Activated CD4-positive, alpha-beta T cell treated with anti-CD3 and anti-CD28 coated beads for 36 hours (primary cell): ENCODE data around the gene GPR87. TPM values are rescaled to one million over a fixed set of nuclear protein-coding genes. Genes with fewer than 3 reads are reported as not detected.

Experiments
- ATAC-seq: fragments of 200-7000 bp; cut with Tn5 transposase; one replicate; pipeline ENCODE4 v1.10.0; 2021; ENCODE audit warnings: mild to moderate bottlenecking, moderate library complexity
- CTCF ChIA-PET: fragments of 350-600 bp; sonication (Branson Sonifier 250); formaldehyde crosslinking; loops from one replicate; lab custom pipeline; 2021; ENCODE audit warnings: antibody characterized with exemption; lab: Charles Lee
- POLR2A ChIA-PET: fragments of 350-600 bp; sonication (Branson Sonifier 250); formaldehyde crosslinking; loops from one replicate; lab custom pipeline; 2021; ENCODE audit warnings: antibody characterized with exemption, inconsistent platforms; lab: Charles Lee
- DNase-seq: peaks from one replicate; pipeline ENCODE4 v3.0.0-alpha.2; 2020
- H3K27ac Mint-ChIP-seq: one replicate; pipeline ENCODE4 v1.8.0; 2021; ENCODE audit warnings: mixed read lengths
- H3K27me3 Mint-ChIP-seq: one replicate; pipeline ENCODE4 v1.8.0; 2021; ENCODE audit warnings: mixed read lengths
- H3K36me3 Mint-ChIP-seq: one replicate; pipeline ENCODE4 v1.8.0; 2021; ENCODE audit warnings: low read depth, mixed read lengths
- H3K4me1 Mint-ChIP-seq: one replicate; pipeline ENCODE4 v1.8.0; 2021; ENCODE audit warnings: mixed read lengths
- H3K4me3 Mint-ChIP-seq: one replicate; pipeline ENCODE4 v1.8.0; 2021; ENCODE audit warnings: mild to moderate bottlenecking, moderate library complexity, mixed read lengths
- H3K9me3 Mint-ChIP-seq: one replicate; pipeline ENCODE4 v1.8.0; 2021; ENCODE audit warnings: low read depth, mixed read lengths
- intact Hi-C, 2 experiments: fragments of 100-400 bp; cut with DNase I in 1 of 2; cut with micrococcal nuclease in 1 of 2; formaldehyde crosslinking; loops; one replicate each; pipeline versions ENCODE4 v1.14.2 to v1.15.1; 2022 to 2024; cut with DNase I, micrococcal nuclease
- total RNA-seq, 2 experiments: library from RNA; stranded (reverse); gene quantifications; one replicate each; pipeline ENCODE4 v1.2.3, GENCODE V29; 2021

The GPR87 gene
- total RNA-seq, 2 experiments from 2014 or later, result 2.3 to 2.5 TPM

GRCh38 chr3:151285940-151286339 lies 30.7 kb downstream of the GPR87 start:
- ATAC-seq (no peak), DNase-seq (no peak)
- no peaks in the 10 kb centered on the region for H3K36me3 Mint-ChIP-seq
- no peak overlapping the region for H3K4me3 Mint-ChIP-seq
- ChIA-PET CTCF (interaction anchor here (0.5 to 6.6 kb wide), 12 partner anchors 8 to 123 kb away, joined by 3 to 62 read pairs (median 4); partner anchors contain the start of gene P2RY14), POLR2A (no interaction called here)
- H3K27ac Mint-ChIP-seq, result no peak overlapping the region
- H3K4me1 Mint-ChIP-seq, result peaks cover 14% of the 10 kb centered on the region
- no peaks in the 10 kb centered on the region for H3K27me3 Mint-ChIP-seq
- no peaks in the 10 kb centered on the region for H3K9me3 Mint-ChIP-seq
- intact Hi-C loops, result no loop called here

DNA sequence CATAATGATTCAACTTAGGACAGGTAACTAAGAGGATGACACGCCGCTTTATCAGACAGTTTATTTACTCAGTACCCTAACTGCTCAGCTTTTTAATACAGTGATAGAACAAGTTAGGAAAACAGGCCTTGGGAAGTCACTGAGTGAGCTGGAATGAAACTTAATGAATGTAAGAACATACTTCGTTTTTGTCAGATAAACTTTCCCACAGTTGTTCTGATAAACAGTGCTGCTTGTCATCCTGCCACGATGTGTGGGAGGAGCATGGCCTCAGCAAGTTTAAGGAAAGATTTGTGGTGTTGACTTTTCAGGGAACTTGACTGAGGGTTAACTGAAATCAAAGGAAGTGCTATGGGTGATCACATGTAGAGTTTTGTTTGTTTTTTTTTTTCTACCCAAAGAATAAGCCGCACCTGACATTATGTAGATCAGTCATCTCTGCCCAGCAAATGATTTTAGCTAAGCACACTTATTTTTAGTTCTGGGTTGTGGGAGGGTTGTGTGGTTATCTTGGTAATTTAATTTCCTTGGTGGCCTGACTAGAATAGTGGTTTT lies 32.6 kb downstream of the GPR87 start:
- peak; percentile 70 for ATAC-seq
- Mint-ChIP-seq H3K4me1 (peaks cover 19% of the 10 kb centered on the region), H3K27me3 (no peaks in the 10 kb centered on the region), H3K4me3 (no peak overlapping the region), H3K9me3 (no peaks in the 10 kb centered on the region), H3K36me3 (no peaks in the 10 kb centered on the region), H3K27ac (no peak overlapping the region)
- CTCF ChIA-PET, result interaction anchor here (0.7 to 6.6 kb wide), 13 partner anchors 9 to 184 kb away, joined by 3 to 62 read pairs (median 4); no protein-coding TSS in a partner anchor
- intact Hi-C loops, result loop anchor here (1.0 to 5.0 kb wide), 10 partner anchors 21 to 553 kb away; partner anchors contain the start of gene GPR87 (in 2 of the 2)
- DNase-seq, result peak; percentile 53
- POLR2A ChIA-PET, result interaction anchor here (0.6 kb wide), 1 partner anchor 81 kb away, joined by 6 read pairs; the partner anchor contains the start of gene GPR171

GRCh38 chr3:151283387-151283786 lies 33.2 kb downstream of the GPR87 start:
- no peaks in the 10 kb centered on the region for H3K27me3 Mint-ChIP-seq
- no peaks in the 10 kb centered on the region for H3K9me3 Mint-ChIP-seq
- ATAC-seq, result no peak
- no peak for DNase-seq
- ChIA-PET CTCF (interaction anchor here (1.0 to 9.2 kb wide), 10 partner anchors 9 to 118 kb away, joined by 3 to 124 read pairs (median 4); partner anchors contain the start of gene GPR171), POLR2A (no interaction called here)
- H3K27ac Mint-ChIP-seq, result peak overlapping the region; percentile 29
- H3K4me3 Mint-ChIP-seq, result no peak overlapping the region
- intact Hi-C loops, result loop anchor here (1.0 to 5.0 kb wide), 8 partner anchors 33 to 554 kb away; partner anchors contain the start of gene GPR87 (in 1 of the 2)
- H3K36me3 Mint-ChIP-seq, result no peaks in the 10 kb centered on the region
- H3K4me1 Mint-ChIP-seq, result peaks cover 25% of the 10 kb centered on the region

GRCh38 chr3:151282921-151283320 lies 33.7 kb downstream of the GPR87 start:
- DNase-seq (no peak), ATAC-seq (peak; percentile 57)
- no peak overlapping the region for H3K27ac Mint-ChIP-seq
- no peaks in the 10 kb centered on the region for H3K9me3 Mint-ChIP-seq
- ChIA-PET CTCF (interaction anchor here (0.8 to 9.2 kb wide), 20 partner anchors 15 to 636 kb away, joined by 3 to 124 read pairs (median 4); partner anchors contain the start of gene GPR171), POLR2A (no interaction called here)
- no peaks in the 10 kb centered on the region for H3K27me3 Mint-ChIP-seq
- H3K4me1 Mint-ChIP-seq, result peaks cover 29% of the 10 kb centered on the region
- H3K4me3 Mint-ChIP-seq, result no peak overlapping the region
- H3K36me3 Mint-ChIP-seq, result no peaks in the 10 kb centered on the region
- intact Hi-C loops, result loop anchor here (1.0 to 5.0 kb wide), 8 partner anchors 34 to 554 kb away; partner anchors contain the start of gene GPR87 (in 1 of the 2)

- no peaks in the 10 kb centered on the region for H3K36me3 Mint-ChIP-seq
- no peak for DNase-seq
- ATAC-seq, result no peak
- no peak overlapping the region for H3K4me3 Mint-ChIP-seq
- intact Hi-C loops, result loop anchor here (2.0 to 5.0 kb wide), 5 partner anchors 35 to 556 kb away; partner anchors contain the start of gene GPR87 (in 1 of the 2)
- H3K27ac Mint-ChIP-seq, result no peak overlapping the region
- H3K9me3 Mint-ChIP-seq, result no peaks in the 10 kb centered on the region
- peaks cover 34% of the 10 kb centered on the region for H3K4me1 Mint-ChIP-seq
- ChIA-PET CTCF (interaction anchor here (0.6 to 9.2 kb wide), 19 partner anchors 14 to 637 kb away, joined by 3 to 124 read pairs (median 4); partner anchors contain the start of gene GPR171), POLR2A (no interaction called here)
- no peaks in the 10 kb centered on the region for H3K27me3 Mint-ChIP-seq
Observed at GRCh38 chr3:151281671-151282324, 34.8 kb downstream of the GPR87 start.

DNA sequence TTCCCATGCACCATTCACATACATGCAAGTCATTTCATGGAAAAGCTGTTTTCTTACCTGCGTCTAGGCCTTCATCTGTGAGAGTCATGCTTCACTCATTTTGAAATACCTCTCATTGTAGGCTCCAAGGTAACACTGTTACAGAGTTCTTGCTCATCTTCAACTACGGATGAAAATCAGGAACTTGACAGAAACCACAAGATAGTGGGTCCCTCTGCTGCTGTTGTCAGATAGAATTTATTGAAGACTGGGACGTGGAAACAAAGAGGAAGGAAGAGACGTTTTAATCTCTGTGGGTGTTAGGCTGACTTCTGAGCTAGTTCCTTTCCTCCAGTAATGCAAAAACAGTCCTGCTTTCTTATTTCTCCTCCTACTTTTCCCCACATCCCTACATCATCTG lies 38.4 kb downstream of the GPR87 start, which contains the start of gene P2RY14:
TSS of gene P2RY14 (minus strand) at position 313 of the 400 bp plus-strand sequence. CDS start 64,226 bp downstream, outside the sequence.
- DNase-seq (no peak), ATAC-seq (peak; percentile 74)
- peak within 1 kb of the TSS; percentile 33 for H3K27ac Mint-ChIP-seq
- peaks cover 34% of the 10 kb centered on the region for H3K4me1 Mint-ChIP-seq
- no peak within 1 kb of the TSS for H3K4me3 Mint-ChIP-seq
- H3K9me3 Mint-ChIP-seq, result no peaks in the 10 kb centered on the region
- ChIA-PET CTCF (interaction anchor here (0.6 to 9.2 kb wide), 14 partner anchors 8 to 144 kb away, joined by 3 to 124 read pairs (median 5); no protein-coding TSS in a partner anchor), POLR2A (interaction anchor here (1.3 kb wide), 1 partner anchor 10 kb away, joined by 3 read pairs; no protein-coding TSS in a partner anchor)
- no peaks in the 10 kb centered on the region for H3K27me3 Mint-ChIP-seq
- no peaks in the 10 kb centered on the region for H3K36me3 Mint-ChIP-seq
- intact Hi-C loops, result loop anchor here in 1 of 2 experiments (1.0 kb wide), 1 partner anchor 51 kb away; no protein-coding TSS in a partner anchor

DNA sequence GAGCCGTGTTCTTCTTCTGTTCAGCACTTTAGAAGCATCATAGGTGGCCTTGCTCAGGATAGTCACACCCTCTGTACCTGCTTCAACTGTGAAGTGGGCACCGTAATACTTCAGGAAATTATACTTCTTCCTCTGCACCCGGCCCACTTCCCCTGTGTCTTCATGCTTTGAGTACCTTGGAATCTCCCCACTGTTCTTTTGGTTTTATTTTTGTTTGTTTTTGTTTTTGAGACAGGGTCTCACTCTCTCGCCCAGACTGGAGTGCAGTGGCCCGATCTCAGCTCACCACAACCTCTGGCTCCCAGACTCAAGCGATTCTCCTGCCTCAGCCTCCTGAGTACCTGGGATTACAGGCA lies 40.0 kb downstream of the GPR87 start:
- CTCF ChIA-PET, result interaction anchor here (0.9 to 9.2 kb wide), 4 partner anchors 12 to 109 kb away, joined by 3 to 124 read pairs (median 4); no protein-coding TSS in a partner anchor
- peak; percentile 48 for DNase-seq
- intact Hi-C loops, result no loop called here

DNA sequence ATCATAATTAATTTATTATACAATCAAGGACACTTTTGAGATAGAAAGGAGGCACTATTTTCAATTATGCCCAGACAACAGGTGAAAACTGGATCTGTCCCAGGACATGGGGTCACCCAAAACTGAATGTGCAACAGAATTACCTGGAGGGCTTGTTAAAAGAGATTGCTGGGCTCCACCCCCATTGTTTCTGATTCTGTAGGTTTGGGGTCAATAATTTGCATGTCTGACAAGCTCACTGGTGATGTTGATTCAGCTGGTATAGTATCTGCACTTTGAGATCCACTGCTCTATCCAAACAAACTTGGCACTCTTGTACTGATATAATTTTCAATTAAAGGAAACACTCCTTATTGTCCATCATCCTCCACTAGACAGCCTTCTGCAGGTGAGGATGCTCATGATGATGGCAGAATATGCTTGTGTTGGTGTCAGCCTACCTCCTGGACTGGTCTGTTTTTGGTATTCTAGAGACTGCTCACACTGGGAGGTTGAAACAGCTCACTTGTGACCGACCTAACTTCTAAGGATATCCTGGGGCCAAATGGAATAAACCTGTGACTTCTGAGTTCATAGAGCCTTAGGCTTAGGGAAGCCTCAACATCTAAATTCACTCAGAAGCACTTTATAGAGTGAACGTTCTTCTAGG lies 40.5 kb downstream of the GPR87 start:
- Mint-ChIP-seq H3K27ac (peak overlapping the region; percentile 56), H3K36me3 (no peaks in the 10 kb centered on the region), H3K4me3 (no peak overlapping the region), H3K9me3 (no peaks in the 10 kb centered on the region), H3K27me3 (no peaks in the 10 kb centered on the region), H3K4me1 (peaks cover 31% of the 10 kb centered on the region)
- ATAC-seq (peak; percentile 11), DNase-seq (no peak)
- intact Hi-C loops, result no loop called here
- ChIA-PET POLR2A (no interaction called here), CTCF (interaction anchor here (0.9 to 9.2 kb wide), 6 partner anchors 12 to 109 kb away, joined by 3 to 124 read pairs (median 4); no protein-coding TSS in a partner anchor)

More for the DNA sequence above, 40.0 kb downstream of the GPR87 start:
- Mint-ChIP-seq H3K36me3 (no peaks in the 10 kb centered on the region), H3K9me3 (no peaks in the 10 kb centered on the region), H3K4me1 (peaks cover 31% of the 10 kb centered on the region), H3K27ac (peak overlapping the region; percentile 56), H3K4me3 (no peak overlapping the region), H3K27me3 (no peaks in the 10 kb centered on the region)
- POLR2A ChIA-PET, result no interaction called here
- peak; percentile 62 for ATAC-seq

DNA sequence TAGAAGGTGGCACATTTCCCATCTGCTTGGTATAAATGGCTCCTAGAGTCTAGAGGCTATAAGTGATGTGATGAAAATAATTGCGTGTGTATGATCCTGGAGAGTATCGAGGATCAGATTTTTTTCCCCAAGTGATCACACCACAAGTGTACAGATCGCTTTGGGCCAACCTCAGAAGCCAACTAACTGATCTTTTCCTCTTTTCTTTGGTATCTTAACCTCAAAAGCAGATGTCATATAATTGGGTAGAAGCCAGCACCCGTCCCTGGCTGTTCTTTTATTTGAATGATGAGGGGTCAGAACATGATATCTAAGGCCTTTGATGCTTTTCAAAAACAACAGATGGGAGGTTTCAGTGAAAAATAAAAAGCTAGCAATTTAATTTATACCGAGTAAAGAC lies 41.5 kb downstream of the GPR87 start:
- Mint-ChIP-seq H3K9me3 (no peaks in the 10 kb centered on the region), H3K4me3 (no peak overlapping the region)

DNA sequence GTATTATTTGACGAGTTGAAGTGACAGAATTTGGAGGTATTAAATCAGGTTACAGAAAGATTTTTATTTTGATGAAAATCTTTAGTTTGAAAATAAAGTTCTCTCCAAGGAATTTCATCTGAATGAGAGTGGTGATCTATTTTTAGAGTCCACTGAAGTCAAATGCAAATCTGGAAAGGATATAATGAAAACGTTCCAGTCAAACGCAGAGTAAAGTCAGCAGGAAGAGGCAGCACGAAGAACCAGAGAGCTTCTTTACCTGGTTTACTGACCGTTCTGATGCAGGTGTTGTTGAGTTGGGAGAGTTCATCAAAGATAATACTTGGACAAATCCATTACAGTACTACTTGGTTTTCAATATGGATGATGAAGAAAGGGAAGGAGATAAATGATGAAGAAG lies 47.0 kb downstream of the GPR87 start:
- peaks cover 11% of the 10 kb centered on the region for H3K4me1 Mint-ChIP-seq

More for the DNA sequence above, 41.5 kb downstream of the GPR87 start:
- intact Hi-C loops, result no loop called here
- no peak overlapping the region for H3K27ac Mint-ChIP-seq
- DNase-seq, result no peak
- peaks cover 33% of the 10 kb centered on the region for H3K4me1 Mint-ChIP-seq
- POLR2A ChIA-PET, result no interaction called here
- H3K36me3 Mint-ChIP-seq, result no peaks in the 10 kb centered on the region
- H3K27me3 Mint-ChIP-seq, result no peaks in the 10 kb centered on the region
- CTCF ChIA-PET, result interaction anchor here (0.6 to 9.2 kb wide), 6 partner anchors 38 to 108 kb away, joined by 3 to 124 read pairs (median 4); no protein-coding TSS in a partner anchor
- ATAC-seq, result no peak

More for the DNA sequence above, 47.0 kb downstream of the GPR87 start:
- Mint-ChIP-seq H3K4me3 (no peak overlapping the region), H3K9me3 (no peaks in the 10 kb centered on the region), H3K27ac (no peak overlapping the region), H3K27me3 (no peaks in the 10 kb centered on the region), H3K36me3 (no peaks in the 10 kb centered on the region)
- POLR2A ChIA-PET, result no interaction called here
- no peak for ATAC-seq
- intact Hi-C loops, result no loop called here
- DNase-seq, result no peak
- CTCF ChIA-PET, result no interaction called here
